Activated naive CD8-positive, alpha-beta T cell (primary cell): ENCODE measurements around the gene G6PC3.
"Not testable (repeated sequence)": the region's sequence is repeated elsewhere in the genome, so short reads cannot be mapped to it uniquely, and the experiment has no call there.

Experiments used
- H3K27ac Mint-ChIP-seq: one replicate; pipeline ENCODE4 v1.8.0; 2021; ENCODE audit warnings: mixed read lengths
- H3K27me3 Mint-ChIP-seq: one replicate; pipeline ENCODE4 v1.8.0; 2021; ENCODE audit warnings: mixed read lengths
- H3K36me3 Mint-ChIP-seq: one replicate; pipeline ENCODE4 v1.8.0; 2021; ENCODE audit warnings: mixed read lengths
- H3K4me1 Mint-ChIP-seq: one replicate; pipeline ENCODE4 v1.8.0; 2021; ENCODE audit warnings: low read depth, mixed read lengths
- H3K4me3 Mint-ChIP-seq: one replicate; pipeline ENCODE4 v1.8.0; 2021; ENCODE audit warnings: mild to moderate bottlenecking, mixed read lengths
- H3K9me3 Mint-ChIP-seq: one replicate; pipeline ENCODE4 v1.8.0; 2021; ENCODE audit warnings: low read depth, mixed read lengths

The G6PC3 gene

DNA sequence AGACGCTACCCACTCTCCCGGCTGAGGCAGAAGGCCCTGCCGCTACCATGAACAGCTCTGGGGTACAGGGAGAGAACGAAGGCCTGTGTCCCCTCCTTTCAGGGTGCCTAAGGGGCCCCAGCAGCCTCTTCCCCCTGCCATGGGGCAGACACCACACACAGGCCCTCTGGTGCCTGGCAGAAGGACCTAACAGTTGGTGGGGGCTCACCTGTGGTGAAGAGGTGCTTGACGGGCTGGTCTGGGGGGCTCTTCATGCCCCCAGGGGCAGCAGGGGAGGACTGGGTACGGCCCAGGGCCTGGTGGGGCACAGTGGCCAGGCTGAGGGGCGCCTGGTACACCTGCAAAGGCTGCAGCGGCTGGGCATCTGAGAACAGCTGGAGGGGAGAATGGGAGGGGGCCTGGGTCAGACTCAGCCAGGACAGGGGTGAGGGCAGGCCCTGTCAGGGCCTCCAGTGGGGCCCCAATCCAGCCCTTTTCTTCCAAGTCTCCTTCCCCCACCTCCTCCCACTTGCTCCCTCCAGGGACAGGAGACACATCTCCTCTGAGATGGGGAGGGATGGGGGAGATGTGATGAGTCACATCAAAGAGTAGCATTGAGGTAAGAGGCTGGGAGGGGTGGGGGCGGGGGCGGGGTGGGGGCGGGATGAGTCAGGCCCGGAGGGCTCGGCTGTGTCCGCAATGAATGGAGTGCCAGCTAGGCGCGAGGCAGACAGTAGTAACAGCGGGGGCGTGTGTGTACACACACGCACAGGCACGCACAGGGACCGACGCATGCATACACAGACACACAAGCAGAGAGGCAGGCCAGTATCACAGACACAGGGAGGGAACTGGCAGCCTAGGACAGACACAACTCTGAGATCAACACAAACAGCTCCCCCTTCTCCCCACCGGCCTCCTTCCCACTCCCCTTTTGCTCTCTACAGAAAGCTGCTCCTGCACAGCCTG is 16.1 kb downstream of the G6PC3 start:
- Mint-ChIP-seq H3K4me1 (peaks cover 14% of the 10 kb centered on the region), H3K36me3 (peaks cover 2% of the 10 kb centered on the region), H3K27ac (peak overlapping the region; percentile 85), H3K4me3 (peak overlapping the region; percentile 23), H3K27me3 (no peaks in the 10 kb centered on the region), H3K9me3 (no peaks in the 10 kb centered on the region)

- Mint-ChIP-seq H3K9me3 (no peaks in the 10 kb centered on the region), H3K27me3 (no peaks in the 10 kb centered on the region), H3K36me3 (peaks cover 2% of the 10 kb centered on the region), H3K27ac (no peak overlapping the region), H3K4me3 (no peak overlapping the region), H3K4me1 (peaks cover 14% of the 10 kb centered on the region)
Observed at GRCh38 chr17:44087319-44087718, 16.8 kb downstream of the G6PC3 start.

- H3K27me3 Mint-ChIP-seq: no peaks in the 10 kb centered on the region
- no peaks in the 10 kb centered on the region for H3K9me3 Mint-ChIP-seq
- H3K36me3 Mint-ChIP-seq: peaks cover 2% of the 10 kb centered on the region
- peaks cover 14% of the 10 kb centered on the region for H3K4me1 Mint-ChIP-seq
- H3K27ac Mint-ChIP-seq: no peak overlapping the region
- H3K4me3 Mint-ChIP-seq: no peak overlapping the region
Observed at GRCh38 chr17:44088254-44088653, 17.7 kb downstream of the G6PC3 start.

- peaks cover 2% of the 10 kb centered on the region for H3K36me3 Mint-ChIP-seq
- peaks cover 17% of the 10 kb centered on the region for H3K4me1 Mint-ChIP-seq
- no peaks in the 10 kb centered on the region for H3K9me3 Mint-ChIP-seq
- H3K4me3 Mint-ChIP-seq: no peak overlapping the region
- peak overlapping the region; percentile 3 for H3K27ac Mint-ChIP-seq
- H3K27me3 Mint-ChIP-seq: no peaks in the 10 kb centered on the region
Observed at GRCh38 chr17:44091200-44091997, 20.9 kb downstream of the G6PC3 start.

DNA sequence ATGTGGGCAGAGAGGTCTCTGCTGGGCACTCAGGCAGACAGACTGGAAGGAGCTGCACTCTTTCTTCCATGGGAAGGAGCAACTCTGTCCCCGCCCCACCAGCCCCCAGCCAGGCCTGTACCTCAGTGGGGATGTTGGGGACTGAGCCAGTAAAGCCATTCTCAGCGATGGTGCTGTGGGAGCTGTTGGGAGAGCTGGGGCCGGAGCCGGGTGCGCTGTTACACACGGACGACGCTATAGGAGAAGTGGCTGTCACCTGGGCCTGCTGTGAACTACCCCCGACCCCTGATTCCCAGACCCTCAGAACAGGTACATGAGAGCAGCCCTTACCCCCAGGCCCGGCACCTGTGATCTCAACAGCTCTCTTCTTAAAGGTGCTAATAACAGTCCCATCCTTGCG is 21.5 kb downstream of the G6PC3 start:
- peak overlapping the region; percentile 3 for H3K27ac Mint-ChIP-seq
- H3K27me3 Mint-ChIP-seq: no peaks in the 10 kb centered on the region
- no peaks in the 10 kb centered on the region for H3K9me3 Mint-ChIP-seq
- H3K4me3 Mint-ChIP-seq: no peak overlapping the region
- peaks cover 2% of the 10 kb centered on the region for H3K36me3 Mint-ChIP-seq
- peaks cover 15% of the 10 kb centered on the region for H3K4me1 Mint-ChIP-seq

GRCh38 chr17:44093231-44093900 is 22.8 kb downstream of the G6PC3 start:
- H3K4me1 Mint-ChIP-seq: peaks cover 9% of the 10 kb centered on the region
- H3K9me3 Mint-ChIP-seq: no peaks in the 10 kb centered on the region
- no peak overlapping the region for H3K4me3 Mint-ChIP-seq
- no peaks in the 10 kb centered on the region for H3K27me3 Mint-ChIP-seq
- H3K36me3 Mint-ChIP-seq: peaks cover 2% of the 10 kb centered on the region
- H3K27ac Mint-ChIP-seq: no peak overlapping the region

DNA sequence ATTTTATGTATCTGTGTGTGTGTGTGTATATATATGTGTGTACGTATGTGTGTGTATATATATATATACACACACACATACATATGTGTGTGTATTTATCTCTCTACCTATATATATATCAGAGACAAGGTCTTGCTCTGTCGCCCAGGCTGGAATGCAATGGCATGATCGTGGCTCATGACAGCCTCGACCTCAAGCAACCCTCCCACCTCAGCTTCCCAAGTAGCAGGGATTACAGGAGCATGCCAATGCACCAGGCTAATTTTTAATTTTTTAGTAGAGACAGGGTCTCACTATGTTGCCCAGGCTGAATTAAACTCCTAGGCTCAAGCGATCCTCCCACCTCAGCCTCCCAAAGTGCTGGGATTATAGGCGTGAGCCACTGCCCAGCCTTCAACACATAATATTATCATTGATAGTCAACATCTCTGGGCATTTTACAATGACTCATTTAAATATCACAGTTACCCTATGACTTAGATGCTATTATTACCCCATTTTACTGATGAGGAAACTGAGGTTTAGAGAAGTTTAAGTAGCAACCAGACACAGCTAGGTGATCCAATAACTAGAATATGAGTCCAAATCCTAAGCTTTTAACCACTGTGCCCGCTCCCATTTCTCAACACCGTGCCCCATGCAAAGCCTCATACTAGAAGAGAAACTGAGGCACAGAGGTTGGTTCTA is 24.3 kb downstream of the G6PC3 start:
- Mint-ChIP-seq H3K27ac (no peak overlapping the region), H3K9me3 (no peaks in the 10 kb centered on the region), H3K36me3 (no peaks in the 10 kb centered on the region), H3K27me3 (no peaks in the 10 kb centered on the region), H3K4me1 (peaks cover 6% of the 10 kb centered on the region), H3K4me3 (no peak overlapping the region)

DNA sequence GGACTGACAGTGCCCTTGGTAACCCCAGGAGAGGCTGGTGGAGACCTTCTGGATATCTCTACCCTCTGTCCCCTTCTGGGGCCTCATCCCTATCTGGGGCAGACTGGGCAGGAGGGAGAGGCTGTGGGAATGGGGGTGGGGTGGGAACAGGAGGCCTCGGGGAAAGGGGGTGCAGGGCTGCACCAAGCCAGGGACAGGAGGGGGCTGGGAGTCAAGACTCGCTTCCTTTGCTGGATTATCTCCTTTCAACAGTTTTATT is 24.8 kb downstream of the G6PC3 start:
- Mint-ChIP-seq H3K36me3 (no peaks in the 10 kb centered on the region), H3K9me3 (no peaks in the 10 kb centered on the region), H3K27me3 (no peaks in the 10 kb centered on the region), H3K4me1 (peaks cover 6% of the 10 kb centered on the region), H3K4me3 (no peak overlapping the region), H3K27ac (no peak overlapping the region)

GRCh38 chr17:44095647-44096496 is 25.3 kb downstream of the G6PC3 start:
- H3K27ac Mint-ChIP-seq: no peak overlapping the region
- no peak overlapping the region for H3K4me3 Mint-ChIP-seq
- H3K36me3 Mint-ChIP-seq: no peaks in the 10 kb centered on the region
- H3K27me3 Mint-ChIP-seq: no peaks in the 10 kb centered on the region
- H3K9me3 Mint-ChIP-seq: no peaks in the 10 kb centered on the region
- peaks cover 6% of the 10 kb centered on the region for H3K4me1 Mint-ChIP-seq

- Mint-ChIP-seq H3K4me1 (peaks cover 6% of the 10 kb centered on the region), H3K27me3 (no peaks in the 10 kb centered on the region), H3K36me3 (no peaks in the 10 kb centered on the region), H3K9me3 (no peaks in the 10 kb centered on the region), H3K27ac (no peak overlapping the region), H3K4me3 (no peak overlapping the region)
Observed at GRCh38 chr17:44097110-44097958, 26.8 kb downstream of the G6PC3 start.

DNA sequence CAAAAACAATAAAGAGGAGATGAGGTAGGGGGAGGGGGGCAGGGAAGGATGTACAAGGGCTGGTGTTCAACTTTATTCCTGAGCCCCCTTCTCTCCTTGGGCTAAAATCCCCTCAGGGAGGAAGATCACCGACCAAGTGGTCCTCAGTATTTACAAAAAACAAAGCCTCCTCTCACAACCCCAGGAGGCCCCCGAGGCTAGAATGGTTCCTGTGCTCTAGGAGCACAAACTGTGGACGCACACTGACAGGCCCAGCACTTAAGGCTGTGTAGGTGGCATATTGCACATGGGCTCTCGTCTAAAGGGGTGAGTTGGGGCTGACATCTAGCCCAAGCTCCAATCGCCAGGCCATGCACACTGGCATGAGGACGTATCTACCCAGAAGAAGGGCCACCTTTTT is 31.3 kb downstream of the G6PC3 start:
- H3K9me3 Mint-ChIP-seq, H3K4me3 Mint-ChIP-seq, H3K27me3 Mint-ChIP-seq, H3K27ac Mint-ChIP-seq, H3K4me1 Mint-ChIP-seq, H3K36me3 Mint-ChIP-seq: not testable (repeated sequence)

- Mint-ChIP-seq H3K27me3 (no peaks in the 10 kb centered on the region), H3K27ac (no peak overlapping the region), H3K36me3 (peaks cover 2% of the 10 kb centered on the region)
Observed at GRCh38 chr17:44102849-44103622, 32.5 kb downstream of the G6PC3 start.

DNA sequence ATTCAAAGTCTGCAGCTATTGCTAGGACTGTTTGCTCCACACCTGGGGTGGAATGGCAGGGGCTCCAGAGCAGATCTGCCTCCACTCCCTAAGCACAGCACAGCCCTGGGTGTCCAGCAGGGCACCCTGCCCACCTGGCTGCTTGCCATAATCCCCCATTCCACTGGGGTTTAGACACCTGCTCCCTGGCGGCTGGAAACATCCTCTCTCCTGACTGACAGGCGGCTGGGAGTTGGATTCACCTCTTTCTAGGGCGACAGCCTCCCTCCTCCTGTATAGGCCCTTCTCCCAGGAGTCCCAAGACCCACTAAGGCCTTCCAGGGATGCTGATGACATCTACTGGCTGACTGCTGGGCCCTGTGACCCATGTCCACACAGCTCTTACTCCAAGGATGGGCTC is 34.9 kb downstream of the G6PC3 start:
- no peak overlapping the region for H3K27ac Mint-ChIP-seq
- H3K4me1 Mint-ChIP-seq: peaks cover 3% of the 10 kb centered on the region
- H3K9me3 Mint-ChIP-seq: no peaks in the 10 kb centered on the region
- H3K36me3 Mint-ChIP-seq: peaks cover 2% of the 10 kb centered on the region
- H3K4me3 Mint-ChIP-seq: no peak overlapping the region
- no peaks in the 10 kb centered on the region for H3K27me3 Mint-ChIP-seq

More at GRCh38 chr17:44102849-44103622, 32.5 kb downstream of the G6PC3 start:
- no peaks in the 10 kb centered on the region for H3K9me3 Mint-ChIP-seq
- H3K4me1 Mint-ChIP-seq: peaks cover 3% of the 10 kb centered on the region
- H3K4me3 Mint-ChIP-seq: no peak overlapping the region
